ENCODE data around the gene B4GALT3. TPM values are rescaled to one million over a fixed set of nuclear protein-coding genes. Genes with fewer than 3 reads are reported as not detected.

Gene B4GALT3
- total RNA-seq, 1 donor from 2014 or later, result 12.9 TPM

- Histone ChIP-seq H3K36me3 (ENCODE audit: control insufficient read depth, insufficient read depth, low read length) (peaks cover 7% of the 10 kb centered on the region), H3K27me3 (ENCODE audit: control insufficient read depth, insufficient read depth, low read length) (no peaks in the 10 kb centered on the region), H3K4me3 (ENCODE audit: low read depth, low read length) (no peak overlapping the region)
- DNase-seq (ENCODE audit: low read depth) (no peak), FAIRE-seq (no peak)
- TF ChIP-seq CTCF (IDR thresholded peaks at IDR 0.05; ENCODE audit: insufficient read depth, low read length, severe bottlenecking), result no peak
These were observed 40.5 kb upstream of the B4GALT3 start for GRCh38 chr1:161217831-161218230.

GRCh38 chr1:161216945-161217712, 39.8 kb upstream of the B4GALT3 start:
- Histone ChIP-seq H3K4me3 (ENCODE audit: low read depth, low read length) (no peak overlapping the region), H3K36me3 (ENCODE audit: control insufficient read depth, insufficient read depth, low read length) (peaks cover 10% of the 10 kb centered on the region), H3K27me3 (ENCODE audit: control insufficient read depth, insufficient read depth, low read length) (no peaks in the 10 kb centered on the region)
- TF ChIP-seq CTCF (IDR thresholded peaks at IDR 0.05; ENCODE audit: insufficient read depth, low read length, severe bottlenecking), result no peak
- FAIRE-seq, result no peak
- peak; percentile 31 for DNase-seq (ENCODE audit: low read depth)

- Histone ChIP-seq H3K27me3 (ENCODE audit: control insufficient read depth, insufficient read depth, low read length) (no peaks in the 10 kb centered on the region), H3K36me3 (ENCODE audit: control insufficient read depth, insufficient read depth, low read length) (peaks cover 20% of the 10 kb centered on the region), H3K4me3 (ENCODE audit: low read depth, low read length) (no peak within 1 kb of the TSS)
- no peak for TF ChIP-seq CTCF (IDR thresholded peaks at IDR 0.05; ENCODE audit: insufficient read depth, low read length, severe bottlenecking)
- FAIRE-seq (no peak), DNase-seq (ENCODE audit: low read depth) (no peak)
These were observed 37.8 kb upstream of the B4GALT3 start, which contains the start of gene FCER1G for GRCh38 chr1:161215076-161215475. Gene FCER1G (plus strand): TSS chr1:161215295. CDS start chr1:161215322, 27 bp downstream.

- Histone ChIP-seq H3K4me3 (ENCODE audit: low read depth, low read length) (no peak overlapping the region), H3K36me3 (ENCODE audit: control insufficient read depth, insufficient read depth, low read length) (peaks cover 23% of the 10 kb centered on the region), H3K27me3 (ENCODE audit: control insufficient read depth, insufficient read depth, low read length) (no peaks in the 10 kb centered on the region)
- TF ChIP-seq CTCF (IDR thresholded peaks at IDR 0.05; ENCODE audit: insufficient read depth, low read length, severe bottlenecking), result no peak
- FAIRE-seq, result no peak
- DNase-seq (ENCODE audit: low read depth), result no peak
These were observed 37.1 kb upstream of the B4GALT3 start for GRCh38 chr1:161214369-161214768.

GRCh38 chr1:161209790-161210409, 32.6 kb upstream of the B4GALT3 start:
- Histone ChIP-seq H3K27me3 (ENCODE audit: control insufficient read depth, insufficient read depth, low read length) (no peaks in the 10 kb centered on the region), H3K36me3 (ENCODE audit: control insufficient read depth, insufficient read depth, low read length) (peaks cover 36% of the 10 kb centered on the region), H3K4me3 (ENCODE audit: low read depth, low read length) (no peak overlapping the region)
- DNase-seq (ENCODE audit: low read depth) (peak; percentile 64), FAIRE-seq (no peak)
- TF ChIP-seq CTCF (IDR thresholded peaks at IDR 0.05; ENCODE audit: insufficient read depth, low read length, severe bottlenecking), result peak; percentile 92
